ENCODE data around the gene PDHX.
"Not testable (repeated sequence)": the region's sequence is repeated elsewhere in the genome, so short reads cannot be mapped to it uniquely, and the experiment has no call there.

PDHX gene

DNA sequence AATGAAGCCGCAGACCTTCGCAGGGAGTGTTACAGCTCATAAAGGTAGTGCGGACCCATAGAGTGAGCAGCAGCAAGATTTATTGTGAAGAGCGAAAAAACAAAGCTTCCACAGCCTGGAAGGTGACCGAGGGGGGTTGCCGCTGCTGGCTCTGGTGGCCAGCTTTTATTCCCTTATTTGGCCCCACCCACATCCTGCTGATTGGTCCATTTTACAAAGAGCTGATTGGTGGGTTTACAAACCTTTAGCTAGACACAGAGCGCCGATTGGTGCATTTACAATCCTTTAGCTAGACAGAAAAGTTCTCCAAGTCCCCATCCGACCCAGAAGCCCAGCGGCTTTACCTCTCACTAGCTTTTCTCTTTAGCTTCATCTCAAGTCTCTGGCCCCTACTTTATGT, 2.9 kb upstream of the PDHX start:
- DNase-seq: not testable (repeated sequence)

DNA sequence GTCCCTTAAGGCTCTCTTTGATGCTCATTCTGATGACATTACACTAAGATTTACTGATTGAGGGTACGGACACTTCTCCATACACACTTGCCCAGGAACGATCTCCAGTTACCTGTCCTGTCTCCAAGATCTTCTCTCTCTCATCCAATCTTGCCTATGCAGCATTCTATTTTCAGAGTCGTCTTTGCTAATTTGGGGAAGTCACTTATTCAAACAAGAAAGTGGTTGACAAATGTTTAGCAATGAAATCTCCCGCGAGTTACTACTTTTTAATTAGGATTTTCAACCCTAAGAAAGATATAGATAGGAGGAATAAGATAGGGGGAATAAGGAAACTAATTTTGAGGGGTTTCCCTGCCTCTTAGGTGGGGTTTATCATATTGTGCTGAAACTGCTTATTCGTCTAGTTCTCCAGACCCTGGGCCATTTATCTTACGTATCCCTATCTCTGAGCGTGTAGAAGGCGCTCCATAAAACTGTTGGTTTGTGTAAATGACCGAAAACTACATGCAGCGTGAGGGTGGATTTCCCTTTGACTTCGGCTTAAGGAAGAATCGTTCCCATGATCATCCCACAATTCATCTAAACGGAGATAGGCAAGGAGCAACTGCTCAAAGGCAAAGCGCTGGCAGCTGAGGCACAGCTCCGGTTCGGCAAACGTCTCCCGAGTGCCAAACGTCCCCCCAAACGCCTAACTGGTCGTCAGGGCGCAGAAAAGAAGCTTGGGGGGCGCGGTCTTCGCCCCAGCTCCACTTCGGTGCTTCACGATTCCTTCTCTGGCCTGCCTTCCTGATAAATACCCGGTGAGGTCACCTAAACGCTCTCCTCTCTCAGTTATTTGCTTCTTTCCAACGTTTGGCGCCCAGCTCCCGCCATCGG, 1.0 kb upstream of the PDHX start:
- DNase-seq: peak; percentile 38 to 70 (median 63)

DNA sequence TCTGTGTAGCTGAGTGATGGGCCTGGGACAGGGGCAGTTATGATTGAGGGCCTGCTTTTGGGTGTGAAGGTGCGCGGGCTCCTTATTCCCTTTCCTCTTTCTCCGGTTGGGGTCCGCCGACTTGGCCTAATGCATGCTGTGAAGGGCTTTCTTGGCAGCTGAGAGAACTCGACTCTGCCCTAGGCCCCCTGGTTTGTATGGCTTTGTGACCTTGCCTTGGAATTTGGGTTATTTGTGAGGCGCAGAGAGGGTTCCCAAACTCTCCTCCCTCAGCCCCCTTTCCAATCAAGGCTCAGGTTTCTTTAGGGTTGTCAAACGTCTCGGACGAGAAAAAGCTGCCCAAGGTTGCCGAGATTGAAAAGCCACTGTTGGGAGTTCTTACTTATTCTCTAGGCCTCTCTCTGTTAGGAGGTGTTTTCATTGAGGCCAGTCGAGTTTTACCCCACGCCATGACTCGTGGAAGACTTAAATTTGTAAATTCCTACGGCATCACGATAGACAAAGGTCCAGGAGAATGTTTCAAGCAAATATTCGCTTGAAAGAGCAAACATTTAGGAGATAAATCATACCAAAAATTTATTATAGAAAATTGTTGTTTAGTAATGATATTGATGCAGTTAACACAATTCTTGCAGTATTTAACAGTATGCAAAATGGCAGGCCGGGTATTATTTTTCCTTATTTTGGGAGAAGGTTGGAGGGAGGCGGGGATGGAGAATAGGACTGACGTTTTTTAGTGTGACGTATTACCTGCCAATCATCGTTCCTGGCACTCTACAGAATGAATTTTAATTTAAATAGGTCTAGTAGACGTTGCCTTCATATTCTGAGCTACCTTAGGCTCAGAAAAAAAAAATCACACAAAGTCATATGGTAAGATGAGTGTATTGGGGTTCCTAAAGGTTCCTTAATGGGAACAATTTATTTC, 689 bp downstream of the PDHX start:
- DNase-seq: peak in 2 of 3 experiments; percentile 19 to 62

DNA sequence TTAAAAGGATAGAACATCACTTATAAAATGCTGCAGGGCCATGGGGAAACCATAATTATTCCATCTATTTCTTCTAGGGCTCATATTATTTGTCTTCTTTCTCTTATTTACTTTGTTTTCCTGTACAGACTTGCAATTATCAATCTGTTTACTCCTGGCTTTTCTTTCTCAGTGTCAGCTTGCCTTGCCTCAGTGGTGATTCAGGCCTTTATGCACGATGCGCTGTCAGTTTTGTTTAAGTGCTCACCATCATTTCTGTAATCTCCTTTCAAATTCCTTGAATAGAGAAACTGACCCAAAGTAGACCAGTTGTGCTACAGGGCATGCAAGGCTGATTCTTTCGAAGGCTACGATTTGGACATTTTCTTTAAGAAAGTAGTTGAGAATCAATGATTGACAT, 4.7 kb downstream of the PDHX start:
- peak in 1 of 3 experiments; percentile 11 for DNase-seq

DNA sequence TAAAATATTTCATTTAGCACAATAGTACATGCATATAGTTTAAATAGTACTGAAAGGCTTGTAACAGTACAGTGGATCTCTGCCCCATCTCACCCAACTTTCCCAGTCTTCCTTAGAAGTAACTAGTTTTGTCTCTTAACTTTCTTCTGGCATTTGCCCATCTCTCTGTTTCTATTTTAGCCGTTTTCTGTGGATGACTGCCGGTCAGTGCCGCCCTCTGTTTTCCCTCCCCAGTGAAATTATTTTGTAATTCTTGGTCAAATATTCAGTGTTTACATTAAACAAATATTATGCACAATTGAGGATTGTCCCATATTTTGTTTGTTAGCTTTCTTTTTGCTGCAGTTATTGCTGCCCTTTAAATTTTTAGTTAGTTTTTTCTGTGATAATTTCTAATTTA, 8.3 kb downstream of the PDHX start:
- no peak for DNase-seq

DNA sequence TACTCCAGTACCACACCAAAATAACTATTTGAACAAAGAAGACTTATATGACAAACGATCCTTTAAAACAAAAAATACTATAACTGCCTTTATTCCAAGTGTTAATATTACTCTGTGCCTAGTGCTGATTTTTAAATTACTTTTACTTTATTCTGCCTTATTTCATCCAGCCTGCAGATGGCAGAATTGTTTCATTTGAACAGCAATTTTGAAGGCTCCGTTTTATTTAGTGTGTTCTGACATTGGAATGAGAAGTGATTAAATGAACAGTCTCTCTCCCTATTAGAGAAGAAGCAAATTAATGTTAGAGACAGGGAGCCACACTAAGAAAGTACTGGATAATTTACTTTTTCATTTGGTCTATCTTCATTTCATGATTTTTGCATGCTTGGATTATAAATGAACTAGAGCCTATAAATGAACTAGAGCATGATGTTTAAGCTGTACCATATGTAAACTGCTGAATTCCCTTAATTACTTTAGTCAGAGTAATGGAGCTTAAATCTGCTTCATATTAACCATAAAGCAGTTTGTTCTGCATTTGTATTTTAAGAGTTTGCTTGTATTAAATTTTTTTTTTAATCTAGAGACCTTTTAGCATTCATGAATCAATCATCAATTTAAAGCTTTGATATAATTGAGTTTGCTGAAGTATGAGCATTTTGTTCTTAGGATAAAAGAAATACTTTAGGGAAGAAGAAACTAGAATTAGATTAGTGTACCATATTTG, 9.8 kb downstream of the PDHX start:
- DNase-seq: peak; percentile 29 to 81 (median 48)

DNA sequence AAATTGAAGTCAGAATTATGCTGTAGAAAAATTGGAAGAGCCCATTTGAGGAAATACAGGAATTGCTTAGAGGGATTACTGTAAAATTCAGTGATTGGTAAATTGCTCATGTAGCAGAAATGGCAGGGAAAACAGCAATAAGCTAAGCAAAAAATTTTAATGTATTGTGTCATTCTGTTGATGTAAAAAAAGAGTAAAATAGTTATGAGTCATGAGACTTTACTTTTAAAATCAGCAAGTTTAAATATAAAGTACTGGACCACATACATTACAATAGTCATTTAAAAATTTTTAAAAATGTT, 10.4 kb downstream of the PDHX start:
- no peak for DNase-seq

DNA sequence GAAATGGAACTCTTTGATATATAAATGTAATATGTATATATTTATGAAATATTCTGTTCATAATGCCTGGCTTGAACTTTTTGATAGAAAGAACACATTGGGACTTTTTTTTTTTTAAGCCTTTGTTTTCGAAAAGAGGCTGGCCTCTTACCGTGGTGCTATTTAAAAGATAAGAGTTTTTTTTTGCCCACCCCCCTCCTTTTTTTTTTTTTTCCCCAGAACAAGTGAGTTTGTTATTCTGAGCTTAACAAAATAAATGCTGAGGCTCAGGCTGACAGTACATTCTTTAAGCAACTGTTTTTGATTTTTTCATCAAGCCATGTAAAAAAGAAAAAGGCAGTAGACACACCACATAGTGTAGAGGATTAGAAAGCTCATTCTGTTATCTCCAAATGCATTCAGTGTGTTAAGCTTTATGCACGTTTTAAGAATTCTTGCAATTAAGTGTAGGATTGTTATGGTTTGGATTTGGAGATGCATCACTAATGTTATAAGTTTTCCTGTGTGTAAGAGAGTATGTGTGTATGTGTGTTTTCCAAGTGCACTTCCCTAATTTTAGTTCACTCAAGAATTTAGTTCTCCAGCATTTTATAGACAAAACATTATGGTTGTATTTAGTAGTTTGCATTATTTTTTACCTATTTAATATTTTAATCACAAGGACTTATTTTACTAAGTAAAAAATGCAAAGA, 12.0 kb downstream of the PDHX start:
- no peak for DNase-seq

DNA sequence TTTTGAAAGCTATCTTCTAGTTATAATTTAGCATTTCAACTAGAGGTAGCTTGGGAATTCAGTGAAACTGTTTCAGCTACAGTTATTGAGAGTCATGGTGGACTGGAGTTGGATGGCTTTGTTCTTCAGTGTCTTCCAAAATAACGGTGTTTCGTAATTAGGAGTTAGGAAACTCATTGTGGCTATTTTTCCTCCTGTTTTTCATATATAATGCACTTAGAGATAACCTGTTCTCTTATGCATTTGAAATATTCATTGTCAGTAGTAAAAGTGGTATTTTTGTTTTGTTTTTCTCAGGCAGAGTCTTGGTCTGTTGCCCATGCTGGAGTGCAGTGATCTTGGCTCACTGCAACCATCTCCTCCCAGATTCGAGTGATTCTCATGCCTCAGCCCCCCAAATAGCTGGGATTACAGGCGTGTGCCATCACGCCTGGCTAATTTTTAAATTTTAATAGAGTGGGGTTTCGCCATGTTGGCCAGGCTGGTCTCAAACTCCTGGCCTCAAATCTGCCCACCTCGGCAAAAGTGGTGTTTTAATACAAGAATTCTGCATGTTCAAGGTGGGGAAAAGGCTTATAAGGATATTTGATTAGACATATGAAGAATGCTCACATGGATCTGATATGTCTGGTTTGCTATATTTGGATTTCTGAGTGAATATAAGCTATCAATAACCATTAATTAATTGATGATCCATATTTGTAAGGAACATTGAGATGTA, 12.7 kb downstream of the PDHX start:
- DNase-seq: no peak

DNA sequence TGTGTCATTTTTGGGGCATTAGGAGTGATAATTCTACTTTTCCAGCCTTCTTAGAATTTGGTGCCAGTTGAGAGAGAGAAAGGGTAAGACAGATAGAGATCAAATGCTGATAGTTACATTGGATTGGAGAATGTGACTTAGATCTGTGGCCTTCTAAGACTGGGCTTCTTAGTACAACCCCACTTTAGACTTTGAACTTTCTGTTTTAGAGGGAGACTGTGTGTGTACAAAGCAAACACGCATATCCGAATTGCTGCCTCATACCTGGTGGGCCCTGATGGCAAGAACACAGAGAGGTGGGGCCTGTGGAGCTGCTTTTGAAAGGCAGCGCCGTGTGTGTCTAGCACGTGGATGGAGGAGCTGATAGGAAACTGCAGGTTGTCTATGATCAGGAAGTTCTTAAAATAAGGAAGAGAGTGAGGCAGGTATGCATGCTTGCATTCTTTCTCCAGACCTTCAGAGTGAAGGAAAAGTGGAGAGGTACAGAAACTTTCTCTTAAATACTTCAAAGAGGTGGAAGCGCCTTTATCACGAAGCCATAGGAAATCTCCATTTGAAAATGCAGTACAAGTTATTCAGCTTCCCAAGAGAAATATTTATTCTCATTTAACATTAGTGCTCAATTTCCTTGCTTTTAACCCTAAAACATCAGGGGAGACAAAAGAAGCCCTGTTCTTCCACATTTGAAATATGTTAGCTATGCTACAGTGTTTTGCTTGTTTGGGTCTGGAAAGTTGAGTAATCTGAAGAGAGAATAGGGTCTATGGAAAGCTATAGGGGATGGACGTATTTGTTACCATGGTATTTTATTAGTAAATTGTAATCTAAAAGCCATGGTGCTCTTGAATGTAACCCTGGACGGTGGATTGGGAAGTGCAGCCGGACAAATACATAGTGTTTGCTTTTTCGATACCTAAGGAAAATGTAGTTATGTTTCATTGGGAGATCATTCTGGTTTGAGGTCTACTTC, 13.7 kb downstream of the PDHX start:
- DNase-seq: no peak

DNA sequence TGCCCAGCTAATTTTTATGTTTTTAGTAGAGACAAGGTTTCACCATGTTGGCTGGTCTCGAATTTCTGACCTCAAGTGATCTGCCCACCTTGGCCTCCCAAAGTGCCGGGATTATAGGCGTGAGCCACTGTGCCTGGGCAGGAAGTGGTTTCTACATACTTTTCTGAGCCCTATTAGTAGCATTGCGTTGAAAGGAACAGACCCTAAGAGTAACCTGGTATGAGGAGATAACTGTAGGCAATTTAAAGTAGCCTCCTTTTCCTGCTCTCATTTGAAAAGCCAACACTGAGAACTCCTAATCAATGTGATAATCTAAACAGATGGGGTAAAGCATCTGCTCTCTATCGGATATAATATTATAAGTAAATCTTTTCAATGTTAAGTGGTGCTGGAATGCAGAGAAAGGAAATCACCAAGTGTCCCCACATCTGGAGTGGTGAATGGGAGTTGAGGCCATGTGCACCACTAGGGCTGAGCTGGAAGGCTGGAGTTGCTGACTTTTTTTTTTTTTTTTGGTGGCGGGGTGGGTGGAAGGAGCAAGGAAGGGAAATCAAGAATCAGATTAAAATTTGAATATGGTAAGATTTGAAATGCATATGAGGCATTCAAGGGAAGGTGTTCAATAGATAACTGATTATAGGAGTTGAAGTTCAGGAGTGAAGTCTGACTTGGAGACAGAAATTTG, 20.7 kb downstream of the PDHX start:
- no peak for DNase-seq

DNA sequence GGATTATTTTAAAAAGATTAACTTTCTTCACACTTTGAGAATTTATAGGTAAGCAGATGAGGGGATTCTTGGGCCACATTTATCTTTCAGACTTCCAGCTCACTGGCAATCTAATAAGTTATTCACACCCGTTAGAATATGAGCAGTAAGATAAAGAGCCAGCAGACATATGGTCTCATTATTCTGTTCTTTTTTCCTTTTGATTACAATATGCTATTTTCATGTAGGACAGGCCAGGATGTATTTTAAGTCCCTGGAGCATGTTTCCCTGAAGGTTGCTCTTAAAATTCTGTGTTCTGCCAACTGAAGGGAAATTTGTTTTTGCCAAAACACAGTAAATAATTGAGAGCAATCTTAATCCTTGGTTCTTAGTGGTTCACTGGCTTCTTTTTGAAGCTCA, 22.2 kb downstream of the PDHX start:
- DNase-seq: no peak

DNA sequence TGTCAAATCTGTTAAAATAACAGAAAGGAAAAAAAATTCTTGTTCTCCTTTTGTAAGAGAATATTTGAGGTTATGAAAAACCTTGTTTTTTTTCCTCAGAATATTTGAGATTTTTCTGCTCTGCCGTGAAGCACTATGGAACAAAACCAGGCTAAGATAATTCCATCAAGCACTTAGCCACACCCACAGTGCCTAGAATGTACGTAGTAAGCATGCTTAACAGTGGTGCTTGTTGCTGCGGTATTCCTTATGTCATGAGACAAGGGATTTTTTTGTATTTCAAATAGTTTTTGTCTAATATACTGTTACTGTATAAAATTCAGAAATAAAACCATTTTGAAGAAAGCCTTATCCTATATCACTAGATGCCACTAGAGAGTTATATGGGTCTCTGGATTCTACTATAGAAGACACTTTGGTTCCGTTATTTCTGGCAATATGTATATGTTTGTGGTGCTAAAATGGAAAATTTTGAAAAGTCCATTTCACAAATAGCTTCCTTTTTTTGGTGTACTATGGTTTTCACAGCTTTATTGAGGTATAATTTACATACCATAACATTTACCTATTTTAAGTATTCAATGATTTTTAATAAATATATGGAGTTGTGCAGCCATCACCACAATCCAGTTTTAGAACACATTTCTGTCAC, 23.7 kb downstream of the PDHX start:
- no peak for DNase-seq

DNA sequence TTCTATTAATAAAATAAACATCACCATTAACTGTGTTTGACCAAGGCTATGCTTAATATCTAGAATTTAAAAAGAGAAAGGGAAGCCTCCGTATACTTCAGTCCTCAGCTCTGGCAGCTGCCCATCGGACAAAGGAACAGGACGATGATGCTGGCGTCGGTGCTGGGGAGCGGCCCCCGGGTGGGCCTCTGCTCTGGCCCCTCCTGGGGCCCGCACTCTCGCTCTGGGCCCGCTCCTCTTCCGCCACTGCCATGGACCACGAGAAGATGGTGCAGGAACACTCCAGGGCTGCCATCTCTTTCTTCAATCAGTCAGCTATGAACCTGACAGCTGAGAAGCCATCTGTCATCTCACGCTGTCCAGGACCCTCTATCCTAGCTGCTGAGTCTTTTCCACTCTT, 25.3 kb downstream of the PDHX start:
- no peak for DNase-seq

DNA sequence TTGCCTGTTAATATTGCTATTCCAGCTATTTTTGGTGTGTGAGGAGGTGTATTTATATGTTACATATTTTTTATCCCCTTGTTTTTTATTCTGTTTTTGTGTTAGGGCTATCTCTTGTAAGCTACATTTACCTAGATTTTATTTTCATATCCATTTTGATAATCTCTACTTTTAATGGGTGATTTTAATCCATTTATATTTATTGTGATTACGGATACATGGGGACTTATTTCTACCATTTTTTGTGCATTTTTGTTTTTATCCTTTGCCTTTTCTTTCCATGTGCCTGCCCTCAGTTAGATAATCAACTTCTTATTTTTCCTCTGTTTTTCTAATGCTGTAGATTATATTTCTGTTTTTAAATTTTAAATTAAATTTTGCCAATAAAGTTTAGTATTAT, 28.3 kb downstream of the PDHX start:
- no peak for DNase-seq

DNA sequence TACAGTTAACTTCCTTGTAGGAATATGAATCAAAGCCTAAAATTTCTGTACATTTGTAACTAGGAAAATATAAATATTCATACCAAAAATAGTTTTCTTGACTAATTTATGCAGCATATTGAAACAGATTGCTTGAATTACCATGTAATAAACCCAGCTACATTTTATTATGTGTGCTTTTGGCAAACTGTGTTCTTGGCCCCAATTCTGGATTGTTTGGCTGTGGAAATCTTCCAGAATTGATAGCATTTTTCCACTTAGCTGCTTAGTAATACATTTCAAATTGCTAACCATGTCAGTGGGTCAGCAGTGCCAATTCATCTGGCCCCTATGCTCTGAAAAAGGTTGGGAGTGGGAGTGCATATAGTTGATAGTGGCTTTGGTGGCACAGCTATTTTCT, 32.3 kb downstream of the PDHX start:
- DNase-seq: no peak

DNA sequence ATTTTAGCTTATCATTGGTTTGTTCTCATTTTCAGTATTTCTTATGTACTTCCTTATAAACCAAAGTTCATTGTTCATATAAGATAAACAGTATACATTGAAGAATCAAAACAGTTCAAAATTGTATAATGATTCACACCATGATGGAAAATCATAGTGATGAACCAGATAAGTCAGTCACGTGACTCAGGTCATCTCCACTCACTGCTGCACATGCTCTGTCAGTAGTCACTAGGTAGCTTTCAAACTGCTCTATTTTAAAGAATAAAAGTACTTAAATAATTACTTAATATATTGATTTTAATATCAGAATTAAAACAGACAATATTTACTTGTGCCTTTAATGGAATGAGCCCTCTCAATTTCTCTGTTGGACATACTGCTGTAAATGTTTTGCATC, 37.5 kb downstream of the PDHX start:
- DNase-seq: no peak

DNA sequence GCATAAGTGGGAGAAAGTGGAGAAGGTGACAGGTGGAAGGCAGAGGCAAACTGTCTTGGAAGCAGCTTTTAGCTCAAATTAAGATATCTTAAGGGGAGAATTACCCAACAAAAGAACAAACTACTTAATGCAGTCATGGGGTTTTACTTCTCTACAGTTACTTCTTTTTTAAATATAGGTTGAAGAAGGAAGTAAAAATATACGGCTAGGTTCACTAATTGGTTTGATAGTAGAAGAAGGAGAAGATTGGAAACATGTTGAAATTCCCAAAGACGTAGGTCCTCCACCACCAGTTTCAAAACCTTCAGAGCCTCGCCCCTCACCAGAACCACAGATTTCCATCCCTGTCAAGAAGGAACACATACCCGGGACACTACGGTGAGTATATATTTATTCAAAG, 40.8 kb downstream of the PDHX start:
- DNase-seq: no peak

DNA sequence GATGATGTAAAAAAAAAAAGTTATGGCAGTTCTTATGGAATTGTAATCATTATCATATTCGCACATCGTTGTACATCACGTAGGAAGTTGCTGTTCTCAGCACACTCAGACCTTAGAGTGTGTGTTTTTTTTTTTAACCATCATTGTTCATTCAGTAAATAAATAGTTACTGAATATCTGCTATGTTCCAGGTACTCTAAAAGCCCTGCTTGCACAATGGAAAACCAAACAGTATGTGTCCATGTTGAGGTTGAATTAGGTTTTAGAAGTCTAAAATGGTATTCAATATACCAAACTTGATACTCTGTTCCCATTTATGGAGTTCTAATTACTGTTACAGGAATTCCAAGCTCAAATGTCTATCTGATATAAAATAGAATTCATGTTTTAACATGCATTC, 41.2 kb downstream of the PDHX start:
- DNase-seq: no peak

DNA sequence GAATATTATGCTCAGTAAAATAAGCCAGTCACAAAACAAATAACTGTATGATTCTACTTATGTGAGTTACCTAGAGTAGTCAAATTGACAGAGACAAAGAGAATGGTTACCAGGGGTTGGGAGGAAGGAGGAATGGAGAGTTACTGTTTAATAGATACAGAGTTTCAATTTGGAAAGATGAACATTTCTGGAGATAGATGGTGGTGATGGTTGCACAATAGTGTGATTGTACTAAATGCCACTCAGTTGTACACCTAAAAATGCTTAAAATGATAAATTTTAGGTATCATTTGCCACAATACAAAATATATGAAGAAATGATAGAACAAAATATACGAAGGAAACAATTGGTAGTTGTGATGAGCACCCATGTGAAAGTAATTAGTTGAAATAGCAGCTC, 43.4 kb downstream of the PDHX start:
- DNase-seq: peak in 2 of 3 experiments; percentile 12 to 69

All from NCI-H1417 (cell line).